ENCODE data around the gene PLEKHA5.

Gene PLEKHA5

GRCh38 chr12:19198272-19198671, 68.7 kb downstream of the PLEKHA5 start:
- Histone ChIP-seq H3K9me3 (ENCODE audit: low read length) (no peaks in the 10 kb centered on the region), H3K9ac (ENCODE audit: low read length) (no peak overlapping the region), H3K4me1 (ENCODE audit: insufficient read depth, low read length, severe bottlenecking) (no peaks in the 10 kb centered on the region), H3K27me3 (ENCODE audit: insufficient read depth, low read length) (no peaks in the 10 kb centered on the region), H3K36me3 (ENCODE audit: insufficient read depth, low read length) (no peaks in the 10 kb centered on the region), H3K79me2 (ENCODE audit: insufficient read depth, low read length) (no peaks in the 10 kb centered on the region), H3K27ac (ENCODE audit: low read depth, low read length, poor library complexity, severe bottlenecking) (no peak overlapping the region), H3F3A (ENCODE audit: insufficient read depth, low read length) (no peaks in the 10 kb centered on the region), H3K4me2 (ENCODE audit: low read length) (no peak overlapping the region), H2AFZ (ENCODE audit: low read length) (no peak overlapping the region), H4K20me1 (ENCODE audit: insufficient read depth, low read length) (no peaks in the 10 kb centered on the region), H3K9me2 (ENCODE audit: low read depth, low read length) (no peaks in the 10 kb centered on the region), H3K4me3 (ENCODE audit: low read depth, low read length, poor library complexity, severe bottlenecking) (no peak overlapping the region)
- TF ChIP-seq EZH2 (IDR thresholded peaks at IDR 0.05; ENCODE audit: borderline replicate concordance, low read length) = no peak
- TF ChIP-seq, protein P1, sequence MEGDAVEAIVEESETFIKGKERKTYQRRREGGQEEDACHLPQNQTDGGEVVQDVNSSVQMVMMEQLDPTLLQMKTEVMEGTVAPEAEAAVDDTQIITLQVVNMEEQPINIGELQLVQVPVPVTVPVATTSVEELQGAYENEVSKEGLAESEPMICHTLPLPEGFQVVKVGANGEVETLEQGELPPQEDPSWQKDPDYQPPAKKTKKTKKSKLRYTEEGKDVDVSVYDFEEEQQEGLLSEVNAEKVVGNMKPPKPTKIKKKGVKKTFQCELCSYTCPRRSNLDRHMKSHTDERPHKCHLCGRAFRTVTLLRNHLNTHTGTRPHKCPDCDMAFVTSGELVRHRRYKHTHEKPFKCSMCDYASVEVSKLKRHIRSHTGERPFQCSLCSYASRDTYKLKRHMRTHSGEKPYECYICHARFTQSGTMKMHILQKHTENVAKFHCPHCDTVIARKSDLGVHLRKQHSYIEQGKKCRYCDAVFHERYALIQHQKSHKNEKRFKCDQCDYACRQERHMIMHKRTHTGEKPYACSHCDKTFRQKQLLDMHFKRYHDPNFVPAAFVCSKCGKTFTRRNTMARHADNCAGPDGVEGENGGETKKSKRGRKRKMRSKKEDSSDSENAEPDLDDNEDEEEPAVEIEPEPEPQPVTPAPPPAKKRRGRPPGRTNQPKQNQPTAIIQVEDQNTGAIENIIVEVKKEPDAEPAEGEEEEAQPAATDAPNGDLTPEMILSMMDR (IDR thresholded peaks at IDR 0.05; ENCODE audit: low read length) = no peak

GRCh38 chr12:19199332-19199731, 69.8 kb downstream of the PLEKHA5 start:
- no peak overlapping the region for H3K9ac ChIP-seq (ENCODE audit: low read length)
- no peak overlapping the region for H3K4me2 ChIP-seq (ENCODE audit: low read length)
- H3K4me1 ChIP-seq (ENCODE audit: insufficient read depth, low read length, severe bottlenecking) = no peaks in the 10 kb centered on the region
- H3K9me3 ChIP-seq (ENCODE audit: low read length) = no peaks in the 10 kb centered on the region
- no peaks in the 10 kb centered on the region for H3K27me3 ChIP-seq (ENCODE audit: insufficient read depth, low read length)
- no peaks in the 10 kb centered on the region for H3K79me2 ChIP-seq (ENCODE audit: insufficient read depth, low read length)
- H3K27ac ChIP-seq (ENCODE audit: low read depth, low read length, poor library complexity, severe bottlenecking) = no peak overlapping the region
- no peaks in the 10 kb centered on the region for H4K20me1 ChIP-seq (ENCODE audit: insufficient read depth, low read length)
- H3K4me3 ChIP-seq (ENCODE audit: low read depth, low read length, poor library complexity, severe bottlenecking) = no peak overlapping the region
- H3F3A ChIP-seq (ENCODE audit: insufficient read depth, low read length) = no peaks in the 10 kb centered on the region
- H2AFZ ChIP-seq (ENCODE audit: low read length) = no peak overlapping the region
- TF ChIP-seq EZH2 (IDR thresholded peaks at IDR 0.05; ENCODE audit: borderline replicate concordance, low read length) = no peak
- TF ChIP-seq, protein P1 (IDR thresholded peaks at IDR 0.05; ENCODE audit: low read length) = no peak
- no peaks in the 10 kb centered on the region for H3K36me3 ChIP-seq (ENCODE audit: insufficient read depth, low read length)
- H3K9me2 ChIP-seq (ENCODE audit: low read depth, low read length) = no peaks in the 10 kb centered on the region

GRCh38 chr12:19200261-19200660, 70.7 kb downstream of the PLEKHA5 start:
- H3K36me3 ChIP-seq (ENCODE audit: insufficient read depth, low read length) = no peaks in the 10 kb centered on the region
- no peaks in the 10 kb centered on the region for H3K9me2 ChIP-seq (ENCODE audit: low read depth, low read length)
- H3K27ac ChIP-seq (ENCODE audit: low read depth, low read length, poor library complexity, severe bottlenecking) = no peak overlapping the region
- H3K27me3 ChIP-seq (ENCODE audit: insufficient read depth, low read length) = no peaks in the 10 kb centered on the region
- no peaks in the 10 kb centered on the region for H3K79me2 ChIP-seq (ENCODE audit: insufficient read depth, low read length)
- H3K4me2 ChIP-seq (ENCODE audit: low read length) = no peak overlapping the region
- no peak overlapping the region for H3K9ac ChIP-seq (ENCODE audit: low read length)
- H3F3A ChIP-seq (ENCODE audit: insufficient read depth, low read length) = no peaks in the 10 kb centered on the region
- no peaks in the 10 kb centered on the region for H3K9me3 ChIP-seq (ENCODE audit: low read length)
- H3K4me3 ChIP-seq (ENCODE audit: low read depth, low read length, poor library complexity, severe bottlenecking) = no peak overlapping the region
- TF ChIP-seq EZH2 (IDR thresholded peaks at IDR 0.05; ENCODE audit: borderline replicate concordance, low read length) = no peak
- TF ChIP-seq, protein P1 (IDR thresholded peaks at IDR 0.05; ENCODE audit: low read length) = no peak
- no peaks in the 10 kb centered on the region for H4K20me1 ChIP-seq (ENCODE audit: insufficient read depth, low read length)
- no peaks in the 10 kb centered on the region for H3K4me1 ChIP-seq (ENCODE audit: insufficient read depth, low read length, severe bottlenecking)
- no peak overlapping the region for H2AFZ ChIP-seq (ENCODE audit: low read length)

All from OCI-LY1 (cell line).